Measurements from ENCODE around the gene ZNF561. TPM values are rescaled to one million over a fixed set of nuclear protein-coding genes. Genes with fewer than 3 reads are reported as not detected.

Gene ZNF561
- total RNA-seq, 1 experiment from 2014 or later, result 15.9 TPM

DNA sequence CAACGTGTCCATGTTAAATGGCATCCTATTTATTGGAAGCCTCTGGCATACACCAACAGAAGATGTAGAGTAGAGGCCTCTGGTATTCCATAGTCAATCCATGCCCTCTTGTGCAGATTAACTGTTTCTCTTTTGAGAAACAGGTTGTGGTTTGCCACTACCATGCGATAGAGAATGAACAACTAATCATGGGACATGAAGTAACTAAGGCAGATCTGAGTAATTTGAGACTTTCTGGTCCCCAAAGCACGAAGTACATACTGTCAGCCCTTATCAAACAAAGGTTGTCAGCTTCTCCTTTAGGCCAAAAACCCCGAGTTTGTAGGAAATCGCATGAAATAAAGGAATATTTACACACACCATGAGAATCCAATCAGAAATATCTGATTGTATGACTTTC lies 40.3 kb downstream of the ZNF561 start:
- intact Hi-C loops (cut with micrococcal nuclease; ENCODE audit: unreplicated experiment), result loop anchor here (10.0 kb wide), 2 partner anchors 214 to 266 kb away; no protein-coding TSS in a partner anchor
- no peak overlapping the region for H3K4me3 ChIP-seq (ENCODE audit: low read depth in 2 of 2, low read length in 2 of 2)
- peaks cover 37% of the 10 kb centered on the region; the same call in 1 of the 2 replicates for H3K9me3 ChIP-seq (ENCODE audit: control insufficient read depth, insufficient read depth, low read depth, low read length)
- no TSS peak for BruUV-seq (replicated peaks)
- no peaks in the 10 kb centered on the region for H3K4me1 ChIP-seq (ENCODE audit: control insufficient read depth, insufficient read depth, low read length)
- H3K27me3 ChIP-seq (ENCODE audit: control insufficient read depth, insufficient read depth, low read length), result no peaks in the 10 kb centered on the region
- ATAC-seq (no peak), DNase-seq (ENCODE audit: low read depth, low spot score) (no peak)
- TF ChIP-seq, protein P1, sequence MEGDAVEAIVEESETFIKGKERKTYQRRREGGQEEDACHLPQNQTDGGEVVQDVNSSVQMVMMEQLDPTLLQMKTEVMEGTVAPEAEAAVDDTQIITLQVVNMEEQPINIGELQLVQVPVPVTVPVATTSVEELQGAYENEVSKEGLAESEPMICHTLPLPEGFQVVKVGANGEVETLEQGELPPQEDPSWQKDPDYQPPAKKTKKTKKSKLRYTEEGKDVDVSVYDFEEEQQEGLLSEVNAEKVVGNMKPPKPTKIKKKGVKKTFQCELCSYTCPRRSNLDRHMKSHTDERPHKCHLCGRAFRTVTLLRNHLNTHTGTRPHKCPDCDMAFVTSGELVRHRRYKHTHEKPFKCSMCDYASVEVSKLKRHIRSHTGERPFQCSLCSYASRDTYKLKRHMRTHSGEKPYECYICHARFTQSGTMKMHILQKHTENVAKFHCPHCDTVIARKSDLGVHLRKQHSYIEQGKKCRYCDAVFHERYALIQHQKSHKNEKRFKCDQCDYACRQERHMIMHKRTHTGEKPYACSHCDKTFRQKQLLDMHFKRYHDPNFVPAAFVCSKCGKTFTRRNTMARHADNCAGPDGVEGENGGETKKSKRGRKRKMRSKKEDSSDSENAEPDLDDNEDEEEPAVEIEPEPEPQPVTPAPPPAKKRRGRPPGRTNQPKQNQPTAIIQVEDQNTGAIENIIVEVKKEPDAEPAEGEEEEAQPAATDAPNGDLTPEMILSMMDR (IDR thresholded peaks at IDR 0.05), result no peak
- TF ChIP-seq TCF7L2 (IDR thresholded peaks at IDR 0.05; ENCODE audit: low read depth, low read length), result no peak
- no peak for TF ChIP-seq SIN3A (IDR thresholded peaks at IDR 0.05; ENCODE audit: borderline replicate concordance, insufficient read depth, low read depth, low read length)
- TF ChIP-seq, protein P2, sequence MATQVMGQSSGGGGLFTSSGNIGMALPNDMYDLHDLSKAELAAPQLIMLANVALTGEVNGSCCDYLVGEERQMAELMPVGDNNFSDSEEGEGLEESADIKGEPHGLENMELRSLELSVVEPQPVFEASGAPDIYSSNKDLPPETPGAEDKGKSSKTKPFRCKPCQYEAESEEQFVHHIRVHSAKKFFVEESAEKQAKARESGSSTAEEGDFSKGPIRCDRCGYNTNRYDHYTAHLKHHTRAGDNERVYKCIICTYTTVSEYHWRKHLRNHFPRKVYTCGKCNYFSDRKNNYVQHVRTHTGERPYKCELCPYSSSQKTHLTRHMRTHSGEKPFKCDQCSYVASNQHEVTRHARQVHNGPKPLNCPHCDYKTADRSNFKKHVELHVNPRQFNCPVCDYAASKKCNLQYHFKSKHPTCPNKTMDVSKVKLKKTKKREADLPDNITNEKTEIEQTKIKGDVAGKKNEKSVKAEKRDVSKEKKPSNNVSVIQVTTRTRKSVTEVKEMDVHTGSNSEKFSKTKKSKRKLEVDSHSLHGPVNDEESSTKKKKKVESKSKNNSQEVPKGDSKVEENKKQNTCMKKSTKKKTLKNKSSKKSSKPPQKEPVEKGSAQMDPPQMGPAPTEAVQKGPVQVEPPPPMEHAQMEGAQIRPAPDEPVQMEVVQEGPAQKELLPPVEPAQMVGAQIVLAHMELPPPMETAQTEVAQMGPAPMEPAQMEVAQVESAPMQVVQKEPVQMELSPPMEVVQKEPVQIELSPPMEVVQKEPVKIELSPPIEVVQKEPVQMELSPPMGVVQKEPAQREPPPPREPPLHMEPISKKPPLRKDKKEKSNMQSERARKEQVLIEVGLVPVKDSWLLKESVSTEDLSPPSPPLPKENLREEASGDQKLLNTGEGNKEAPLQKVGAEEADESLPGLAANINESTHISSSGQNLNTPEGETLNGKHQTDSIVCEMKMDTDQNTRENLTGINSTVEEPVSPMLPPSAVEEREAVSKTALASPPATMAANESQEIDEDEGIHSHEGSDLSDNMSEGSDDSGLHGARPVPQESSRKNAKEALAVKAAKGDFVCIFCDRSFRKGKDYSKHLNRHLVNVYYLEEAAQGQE (IDR thresholded peaks at IDR 0.05; ENCODE audit: insufficient read depth in 1 of 2, low read depth in 2 of 2, low read length in 1 of 2), result no peak
- TF ChIP-seq POLR2AphosphoS5 (IDR thresholded peaks at IDR 0.05; ENCODE audit: low read depth, low read length), result no peak
- ChIA-PET POLR2A (no interaction called here), CTCF (interaction anchor here (0.7 kb wide), 1 partner anchor 778 kb away, joined by 4 read pairs; no protein-coding TSS in a partner anchor)
- peaks cover 6% of the 10 kb centered on the region for H3K36me3 ChIP-seq (ENCODE audit: control insufficient read depth, insufficient read depth, low read length)
- in situ Hi-C loops (cut with HindIII; ENCODE audit: low pct_unique_long_range_greater_than_20kb, low sequenced_read_pairs), result no loop called here
- H3K27ac ChIP-seq (ENCODE audit: low read length), result no peak overlapping the region

DNA sequence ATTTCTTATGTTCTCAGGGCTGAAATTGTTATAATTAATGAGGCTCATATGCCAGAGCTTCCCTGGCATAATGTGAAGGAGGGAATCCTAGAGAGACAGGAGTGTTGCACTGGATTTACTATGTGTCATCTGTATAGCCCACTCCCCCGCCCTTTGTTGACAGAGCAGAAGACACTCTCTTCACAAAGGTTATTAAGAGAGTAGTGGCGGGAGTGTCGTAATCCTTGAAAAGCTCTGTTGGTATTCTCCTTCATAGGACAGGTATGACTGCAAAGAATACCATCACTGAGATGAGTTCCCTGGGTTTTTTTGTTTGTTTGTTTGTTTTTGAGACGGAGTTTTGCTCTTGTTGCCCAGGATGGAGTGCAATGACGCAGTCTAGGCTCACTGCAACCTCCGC lies 50.8 kb downstream of the ZNF561 start:
- Histone ChIP-seq H3K4me3 (ENCODE audit: low read depth in 2 of 2, low read length in 2 of 2) (no peak overlapping the region), H3K27me3 (ENCODE audit: control insufficient read depth, insufficient read depth, low read length) (no peaks in the 10 kb centered on the region), H3K27ac (ENCODE audit: low read length) (no peak overlapping the region), H3K9me3 (ENCODE audit: control insufficient read depth, insufficient read depth, low read depth, low read length) (peaks cover 76% of the 10 kb centered on the region), H3K4me1 (ENCODE audit: control insufficient read depth, insufficient read depth, low read length) (no peaks in the 10 kb centered on the region), H3K36me3 (ENCODE audit: control insufficient read depth, insufficient read depth, low read length) (peaks cover 21% of the 10 kb centered on the region; the same call in 1 of the 2 replicates)
- CTCF ChIA-PET, result no interaction called here
- ATAC-seq (no peak), DNase-seq (ENCODE audit: low read depth, low spot score) (no peak)
- POLR2A ChIA-PET, result interaction anchor here (0.6 kb wide), 1 partner anchor 10 kb away, joined by 4 read pairs; no protein-coding TSS in a partner anchor
- BruUV-seq (replicated peaks), result no TSS peak
- in situ Hi-C loops (cut with HindIII; ENCODE audit: low pct_unique_long_range_greater_than_20kb, low sequenced_read_pairs) (no loop called here), intact Hi-C loops (cut with micrococcal nuclease; ENCODE audit: unreplicated experiment) (no loop called here)
- TF ChIP-seq, protein P1 (IDR thresholded peaks at IDR 0.05), result no peak
- no peak for TF ChIP-seq SIN3A (IDR thresholded peaks at IDR 0.05; ENCODE audit: borderline replicate concordance, insufficient read depth, low read depth, low read length)
- TF ChIP-seq TCF7L2 (IDR thresholded peaks at IDR 0.05; ENCODE audit: low read depth, low read length), result no peak
- TF ChIP-seq POLR2AphosphoS5 (IDR thresholded peaks at IDR 0.05; ENCODE audit: low read depth, low read length), result no peak
- TF ChIP-seq, protein P2 (IDR thresholded peaks at IDR 0.05; ENCODE audit: insufficient read depth in 1 of 2, low read depth in 2 of 2, low read length in 1 of 2), result no peak
